ENCODE data around the gene SIDT1. TPM values are rescaled to one million over a fixed set of nuclear protein-coding genes. Genes with fewer than 3 reads are reported as not detected.

SIDT1 gene
- total and polyA plus RNA-seq, 9 donors = 1.8 to 3.7 (median 2.1) TPM

DNA sequence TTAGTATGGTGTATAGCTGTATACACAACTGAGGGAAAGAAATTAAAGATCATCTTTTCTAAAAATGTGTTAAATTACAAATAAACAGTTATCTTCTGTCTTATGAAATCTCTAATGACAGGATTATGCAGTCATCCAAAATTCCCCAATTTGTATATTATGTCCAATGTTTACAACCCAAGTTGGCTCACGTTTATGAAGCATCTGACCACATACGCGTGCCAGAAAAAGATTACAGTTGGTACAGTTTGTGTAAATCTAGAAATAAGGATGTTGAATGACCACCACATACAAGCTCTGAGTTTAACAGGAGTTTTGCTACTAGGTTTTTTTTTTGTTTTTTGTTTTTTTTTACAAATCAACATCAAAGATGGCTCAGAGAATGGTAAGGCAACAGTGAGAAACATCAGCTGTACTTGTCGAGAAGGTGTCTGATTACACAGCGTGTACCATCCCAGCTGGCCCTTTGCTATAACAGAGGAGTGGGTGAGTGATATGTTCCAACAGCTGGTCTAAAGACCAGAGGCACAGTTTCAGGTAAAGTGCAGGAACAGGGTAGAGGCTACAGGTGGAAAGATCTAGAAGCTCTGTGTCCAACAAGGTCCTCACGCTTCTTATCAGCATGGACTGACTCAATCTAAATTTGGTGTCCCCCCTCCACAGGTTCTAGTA, 117.0 kb downstream of the SIDT1 start:
- no peaks in the 10 kb centered on the region for H3K4me1 ChIP-seq (ENCODE audit: control insufficient read depth, insufficient read depth, low read length)
- DNase-seq = peak; percentile 57

GRCh38 chr3:113654310-113654709, 122.0 kb downstream of the SIDT1 start:
- Histone ChIP-seq H3K4me3 (ENCODE audit: low read length) (no peak overlapping the region), H3K36me3 (ENCODE audit: control insufficient read depth, insufficient read depth, low read length) (peaks cover 21% of the 10 kb centered on the region), H3K9me3 (replicated peaks; ENCODE audit: control insufficient read depth, low read depth, low read length) (no peaks in the 10 kb centered on the region), H3K4me1 (ENCODE audit: control insufficient read depth, insufficient read depth, low read length) (peaks cover 16% of the 10 kb centered on the region), H3K27ac (ENCODE audit: low read length) (no peak overlapping the region), H3K27me3 (ENCODE audit: control insufficient read depth, insufficient read depth, low read length) (no peaks in the 10 kb centered on the region)
- DNase-seq = no peak
- WGBS (ENCODE audit: insufficient coverage) = no CpG with 5 or more reads among the region's 1 CpG

More for the DNA sequence above, 117.0 kb downstream of the SIDT1 start:
- Histone ChIP-seq H3K9me3 (replicated peaks; ENCODE audit: control insufficient read depth, low read depth, low read length) (peaks cover 9% of the 10 kb centered on the region), H3K36me3 (ENCODE audit: control insufficient read depth, insufficient read depth, low read length) (no peaks in the 10 kb centered on the region), H3K27ac (ENCODE audit: low read length) (peak overlapping the region; percentile 67), H3K4me3 (ENCODE audit: low read length) (no peak overlapping the region), H3K27me3 (ENCODE audit: control insufficient read depth, insufficient read depth, low read length) (no peaks in the 10 kb centered on the region)
- whole genome bisulfite sequencing (ENCODE audit: insufficient coverage) = 73% methylated on average over 2 of the region's 6 CpGs

DNA sequence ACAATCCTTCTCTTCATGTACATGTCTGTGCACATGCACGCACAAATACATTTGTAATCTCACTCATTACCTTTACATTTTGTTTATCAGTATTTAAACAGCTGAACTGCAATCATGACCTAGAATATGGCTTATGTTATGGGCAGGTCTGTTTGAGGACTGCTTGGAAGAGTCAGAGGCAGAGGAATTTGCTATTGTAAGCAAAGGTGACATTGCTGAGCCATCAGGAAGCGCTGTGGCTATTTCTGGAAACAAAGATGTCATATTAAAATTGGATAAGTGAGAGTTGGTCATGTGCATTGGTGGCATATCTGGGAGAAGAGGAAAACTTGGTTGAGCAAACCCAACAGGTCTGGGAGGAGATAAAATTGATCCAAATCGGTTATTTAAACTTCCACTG, 122.5 kb downstream of the SIDT1 start:
- no peaks in the 10 kb centered on the region for H3K9me3 ChIP-seq (replicated peaks; ENCODE audit: control insufficient read depth, low read depth, low read length)
- H3K4me1 ChIP-seq (ENCODE audit: control insufficient read depth, insufficient read depth, low read length) = peaks cover 18% of the 10 kb centered on the region
- H3K36me3 ChIP-seq (ENCODE audit: control insufficient read depth, insufficient read depth, low read length) = peaks cover 26% of the 10 kb centered on the region
- no peak overlapping the region for H3K27ac ChIP-seq (ENCODE audit: low read length)
- DNase-seq = no peak
- H3K27me3 ChIP-seq (ENCODE audit: control insufficient read depth, insufficient read depth, low read length) = no peaks in the 10 kb centered on the region
- no peak overlapping the region for H3K4me3 ChIP-seq (ENCODE audit: low read length)
- WGBS (ENCODE audit: insufficient coverage) = 100% methylated on average over 2 of the region's 3 CpGs

DNA sequence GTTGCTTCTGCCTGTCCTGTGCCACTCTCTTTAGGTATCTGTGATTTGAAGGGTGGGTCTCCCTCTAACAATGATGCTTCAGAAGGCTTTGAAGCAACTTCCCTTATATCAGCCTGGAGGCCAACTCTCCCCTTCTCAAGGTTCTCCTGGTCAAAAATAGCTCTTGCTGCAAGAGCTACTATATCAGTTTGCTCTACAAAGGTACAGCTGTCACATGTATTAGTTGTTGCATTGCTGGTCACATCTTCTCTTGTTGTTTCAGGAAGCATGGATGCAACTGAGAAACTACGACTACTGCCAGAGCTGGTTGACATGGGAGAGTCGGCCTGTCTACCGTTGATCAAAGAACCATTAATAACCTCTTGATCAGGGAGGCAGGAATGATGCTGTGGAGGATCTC, 125.8 kb downstream of the SIDT1 start:
- DNase-seq = peak; percentile 27
- WGBS (ENCODE audit: insufficient coverage) = 100% methylated on average over 1 of the region's 3 CpGs
- Histone ChIP-seq H3K4me3 (ENCODE audit: low read length) (no peak overlapping the region), H3K4me1 (ENCODE audit: control insufficient read depth, insufficient read depth, low read length) (peaks cover 28% of the 10 kb centered on the region), H3K27me3 (ENCODE audit: control insufficient read depth, insufficient read depth, low read length) (no peaks in the 10 kb centered on the region), H3K36me3 (ENCODE audit: control insufficient read depth, insufficient read depth, low read length) (peaks cover 45% of the 10 kb centered on the region), H3K9me3 (replicated peaks; ENCODE audit: control insufficient read depth, low read depth, low read length) (no peaks in the 10 kb centered on the region), H3K27ac (ENCODE audit: low read length) (peak overlapping the region; percentile 45)

DNA sequence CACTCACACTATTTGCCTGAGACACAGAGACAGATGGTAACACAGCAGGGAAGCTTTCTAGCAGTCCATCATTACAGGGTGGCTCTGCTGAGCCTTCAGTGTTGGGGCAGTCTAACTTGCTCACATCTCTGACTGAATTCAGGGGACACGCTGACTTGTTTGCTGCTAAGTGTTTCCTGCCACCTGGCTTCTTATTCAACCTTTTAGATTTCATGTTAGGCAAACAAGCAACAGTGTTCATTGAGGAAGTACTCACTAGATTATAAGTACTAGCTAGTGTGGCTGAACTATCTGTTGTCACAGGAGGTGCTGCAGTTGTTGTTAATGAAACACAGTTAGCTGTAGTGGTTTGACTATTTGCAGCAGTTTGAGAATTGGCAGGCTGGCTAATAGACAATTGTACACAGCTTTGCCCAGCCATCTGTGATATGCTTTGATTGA, 126.8 kb downstream of the SIDT1 start:
- Histone ChIP-seq H3K4me3 (ENCODE audit: low read length) (no peak overlapping the region), H3K36me3 (ENCODE audit: control insufficient read depth, insufficient read depth, low read length) (peaks cover 45% of the 10 kb centered on the region), H3K4me1 (ENCODE audit: control insufficient read depth, insufficient read depth, low read length) (peaks cover 28% of the 10 kb centered on the region), H3K27me3 (ENCODE audit: control insufficient read depth, insufficient read depth, low read length) (no peaks in the 10 kb centered on the region), H3K27ac (ENCODE audit: low read length) (no peak overlapping the region), H3K9me3 (replicated peaks; ENCODE audit: control insufficient read depth, low read depth, low read length) (no peaks in the 10 kb centered on the region)
- no CpG with 5 or more reads among the region's 1 CpG for WGBS (ENCODE audit: insufficient coverage)
- no peak for DNase-seq

GRCh38 chr3:113659996-113660395, 127.6 kb downstream of the SIDT1 start:
- peaks cover 50% of the 10 kb centered on the region for H3K36me3 ChIP-seq (ENCODE audit: control insufficient read depth, insufficient read depth, low read length)
- 86% methylated on average over 1 of the region's 1 CpG for WGBS (ENCODE audit: insufficient coverage)
- no peaks in the 10 kb centered on the region for H3K9me3 ChIP-seq (replicated peaks; ENCODE audit: control insufficient read depth, low read depth, low read length)
- H3K4me1 ChIP-seq (ENCODE audit: control insufficient read depth, insufficient read depth, low read length) = peaks cover 26% of the 10 kb centered on the region
- no peak overlapping the region for H3K4me3 ChIP-seq (ENCODE audit: low read length)
- DNase-seq = no peak
- H3K27ac ChIP-seq (ENCODE audit: low read length) = peak overlapping the region; percentile 85
- no peaks in the 10 kb centered on the region for H3K27me3 ChIP-seq (ENCODE audit: control insufficient read depth, insufficient read depth, low read length)

GRCh38 chr3:113660458-113660857, 128.1 kb downstream of the SIDT1 start:
- WGBS (ENCODE audit: insufficient coverage) = 100% methylated on average over 1 of the region's 2 CpGs

DNA sequence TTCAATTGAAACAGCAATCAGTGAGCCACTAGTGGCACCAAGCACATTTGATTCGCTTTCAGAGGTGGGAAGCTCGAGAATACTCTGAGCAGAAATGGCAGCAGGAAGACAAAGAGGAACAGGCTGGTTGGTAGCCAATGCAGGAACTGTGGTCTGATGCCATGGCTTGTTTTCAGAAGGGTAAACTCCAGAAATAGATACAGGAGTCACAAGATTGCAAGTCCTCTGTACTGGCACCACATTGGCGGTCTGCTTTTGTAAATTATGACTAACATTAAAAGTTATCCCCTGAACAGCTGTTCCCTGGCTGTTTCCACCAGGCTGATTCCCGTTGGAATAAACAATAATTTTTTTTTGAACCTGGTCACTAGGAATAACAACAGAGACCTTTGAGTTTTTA, 128.5 kb downstream of the SIDT1 start:
- Histone ChIP-seq H3K4me1 (ENCODE audit: control insufficient read depth, insufficient read depth, low read length) (peaks cover 23% of the 10 kb centered on the region), H3K27ac (ENCODE audit: low read length) (peak overlapping the region; percentile 85), H3K36me3 (ENCODE audit: control insufficient read depth, insufficient read depth, low read length) (peaks cover 45% of the 10 kb centered on the region), H3K4me3 (ENCODE audit: low read length) (no peak overlapping the region), H3K9me3 (replicated peaks; ENCODE audit: control insufficient read depth, low read depth, low read length) (no peaks in the 10 kb centered on the region), H3K27me3 (ENCODE audit: control insufficient read depth, insufficient read depth, low read length) (no peaks in the 10 kb centered on the region)
- peak; percentile 69 for DNase-seq
- WGBS (ENCODE audit: insufficient coverage) = 83% methylated on average over 2 of the region's 4 CpGs

More at GRCh38 chr3:113660458-113660857, 128.1 kb downstream of the SIDT1 start:
- H3K4me1 ChIP-seq (ENCODE audit: control insufficient read depth, insufficient read depth, low read length) = peaks cover 25% of the 10 kb centered on the region
- peak overlapping the region; percentile 85 for H3K27ac ChIP-seq (ENCODE audit: low read length)
- no peak for DNase-seq
- H3K27me3 ChIP-seq (ENCODE audit: control insufficient read depth, insufficient read depth, low read length) = no peaks in the 10 kb centered on the region
- no peaks in the 10 kb centered on the region for H3K9me3 ChIP-seq (replicated peaks; ENCODE audit: control insufficient read depth, low read depth, low read length)
- peaks cover 49% of the 10 kb centered on the region for H3K36me3 ChIP-seq (ENCODE audit: control insufficient read depth, insufficient read depth, low read length)
- H3K4me3 ChIP-seq (ENCODE audit: low read length) = no peak overlapping the region

DNA sequence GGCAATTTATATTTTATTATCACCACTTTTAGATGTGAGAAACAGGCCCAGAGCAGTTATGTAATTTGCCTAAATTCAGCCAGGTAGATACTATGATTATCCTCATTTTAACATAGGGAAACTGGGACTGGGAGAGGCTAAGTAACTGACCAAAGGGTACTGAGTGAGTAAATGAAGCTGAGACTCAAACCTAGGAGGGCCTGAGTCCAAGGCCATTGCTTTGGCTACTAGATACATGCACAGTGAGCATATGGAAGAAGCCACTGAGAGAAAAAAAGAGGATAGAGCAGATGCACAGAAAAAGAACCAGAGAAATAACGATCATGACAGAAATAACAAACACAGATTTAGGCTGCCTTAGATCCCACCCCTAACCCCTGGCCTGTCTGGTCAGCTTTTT, 130.5 kb downstream of the SIDT1 start:
- no peak overlapping the region for H3K4me3 ChIP-seq (ENCODE audit: low read length)
- H3K27me3 ChIP-seq (ENCODE audit: control insufficient read depth, insufficient read depth, low read length) = no peaks in the 10 kb centered on the region
- H3K27ac ChIP-seq (ENCODE audit: low read length) = peak overlapping the region; percentile 8
- H3K9me3 ChIP-seq (replicated peaks; ENCODE audit: control insufficient read depth, low read depth, low read length) = no peaks in the 10 kb centered on the region
- 71% methylated on average over 1 of the region's 1 CpG for WGBS (ENCODE audit: insufficient coverage)
- H3K4me1 ChIP-seq (ENCODE audit: control insufficient read depth, insufficient read depth, low read length) = peaks cover 17% of the 10 kb centered on the region
- no peak for DNase-seq
- peaks cover 37% of the 10 kb centered on the region for H3K36me3 ChIP-seq (ENCODE audit: control insufficient read depth, insufficient read depth, low read length)

GRCh38 chr3:113663324-113663750, 131.0 kb downstream of the SIDT1 start:
- DNase-seq = no peak
- Histone ChIP-seq H3K4me3 (ENCODE audit: low read length) (no peak overlapping the region), H3K27me3 (ENCODE audit: control insufficient read depth, insufficient read depth, low read length) (no peaks in the 10 kb centered on the region), H3K9me3 (replicated peaks; ENCODE audit: control insufficient read depth, low read depth, low read length) (no peaks in the 10 kb centered on the region), H3K4me1 (ENCODE audit: control insufficient read depth, insufficient read depth, low read length) (peaks cover 20% of the 10 kb centered on the region), H3K27ac (ENCODE audit: low read length) (no peak overlapping the region), H3K36me3 (ENCODE audit: control insufficient read depth, insufficient read depth, low read length) (peaks cover 34% of the 10 kb centered on the region)
- no CpG with 5 or more reads among the region's 3 CpGs for WGBS (ENCODE audit: insufficient coverage)

Measured in muscle of leg (tissue), 11 donors.